Fibroblast of the conjunctiva (primary cell): Measurements from ENCODE around the gene ZNHIT3.
"Not testable (repeated sequence)": the region's sequence is repeated elsewhere in the genome, so short reads cannot be mapped to it uniquely, and the experiment has no call there.

Source experiments
- DNase-seq: peaks from one replicate; pipeline ENCODE4 v3.0.0-alpha.2; 2010; ENCODE audit warnings: low read depth

ZNHIT3 gene

GRCh38 chr17:36486204-36487194, at the start of gene ZNHIT3:
Gene ZNHIT3 (plus strand): TSS chr17:36486681. CDS start chr17:36486700, 19 bp downstream.
- DNase-seq: peak; percentile 87

- DNase-seq: not testable (repeated sequence)
Observed at GRCh38 chr17:36441792-36442191, 44.7 kb upstream of the ZNHIT3 start.

GRCh38 chr17:36443777-36444176, 42.7 kb upstream of the ZNHIT3 start:
- no peak for DNase-seq

- DNase-seq: not testable (repeated sequence)
Observed at GRCh38 chr17:36449997-36450396, 36.5 kb upstream of the ZNHIT3 start.

GRCh38 chr17:36452888-36453287, 33.6 kb upstream of the ZNHIT3 start:
- DNase-seq: not testable (repeated sequence)

GRCh38 chr17:36457701-36458100, 28.8 kb upstream of the ZNHIT3 start:
- DNase-seq: not testable (repeated sequence)

GRCh38 chr17:36459045-36459444, 27.4 kb upstream of the ZNHIT3 start:
- DNase-seq: no peak

- no peak for DNase-seq
Observed at GRCh38 chr17:36459601-36460000, 26.9 kb upstream of the ZNHIT3 start.

GRCh38 chr17:36460265-36460937, 26.1 kb upstream of the ZNHIT3 start:
- no peak for DNase-seq

GRCh38 chr17:36461330-36462110, 25.0 kb upstream of the ZNHIT3 start:
- no peak for DNase-seq

- peak; percentile 30 for DNase-seq
Observed at GRCh38 chr17:36463916-36464764, 22.3 kb upstream of the ZNHIT3 start.

GRCh38 chr17:36464765-36465088, 21.8 kb upstream of the ZNHIT3 start:
- no peak for DNase-seq

GRCh38 chr17:36468903-36469635, 17.4 kb upstream of the ZNHIT3 start:
- no peak for DNase-seq

GRCh38 chr17:36469733-36470132, 16.7 kb upstream of the ZNHIT3 start:
- DNase-seq: no peak

- no peak for DNase-seq
Observed at GRCh38 chr17:36470499-36470898, 16.0 kb upstream of the ZNHIT3 start.

GRCh38 chr17:36474571-36474970, 11.9 kb upstream of the ZNHIT3 start:
- no peak for DNase-seq

- no peak for DNase-seq
Observed at GRCh38 chr17:36475346-36475970, 11.0 kb upstream of the ZNHIT3 start.

GRCh38 chr17:36481829-36482228, 4.7 kb upstream of the ZNHIT3 start:
- no peak for DNase-seq

GRCh38 chr17:36482611-36483504, 3.6 kb upstream of the ZNHIT3 start:
- DNase-seq: peak; percentile 55
